Smooth muscle cell of the pulmonary artery (primary cell): Measurements from ENCODE around the gene NR1I3. TPM values are rescaled to one million over a fixed set of nuclear protein-coding genes. Genes with fewer than 3 reads are reported as not detected.

Experiments
- total RNA-seq: library from RNA; depleted of rRNA; stranded (reverse); fragments of >200 nt; gene quantifications from 2 replicates; pipeline ENCODE4 v1.2.3, GENCODE V29; 2014

The NR1I3 gene, protein sequence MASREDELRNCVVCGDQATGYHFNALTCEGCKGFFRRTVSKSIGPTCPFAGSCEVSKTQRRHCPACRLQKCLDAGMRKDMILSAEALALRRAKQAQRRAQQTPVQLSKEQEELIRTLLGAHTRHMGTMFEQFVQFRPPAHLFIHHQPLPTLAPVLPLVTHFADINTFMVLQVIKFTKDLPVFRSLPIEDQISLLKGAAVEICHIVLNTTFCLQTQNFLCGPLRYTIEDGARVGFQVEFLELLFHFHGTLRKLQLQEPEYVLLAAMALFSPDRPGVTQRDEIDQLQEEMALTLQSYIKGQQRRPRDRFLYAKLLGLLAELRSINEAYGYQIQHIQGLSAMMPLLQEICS
- not detected in 2 replicates for total RNA-seq

GRCh38 chr1:161238039-161238473 lies at the start of gene NR1I3:
TSS of gene NR1I3 (minus strand) at chr1:161238203. CDS start at chr1:161236565, 1,638 bp downstream.

GRCh38 chr1:161258439-161259344 lies 20.7 kb upstream of the NR1I3 start, which contains the start of gene PCP4L1:
TSS of gene PCP4L1 (plus strand) at chr1:161258745. CDS start at chr1:161258975, 230 bp downstream.

DNA sequence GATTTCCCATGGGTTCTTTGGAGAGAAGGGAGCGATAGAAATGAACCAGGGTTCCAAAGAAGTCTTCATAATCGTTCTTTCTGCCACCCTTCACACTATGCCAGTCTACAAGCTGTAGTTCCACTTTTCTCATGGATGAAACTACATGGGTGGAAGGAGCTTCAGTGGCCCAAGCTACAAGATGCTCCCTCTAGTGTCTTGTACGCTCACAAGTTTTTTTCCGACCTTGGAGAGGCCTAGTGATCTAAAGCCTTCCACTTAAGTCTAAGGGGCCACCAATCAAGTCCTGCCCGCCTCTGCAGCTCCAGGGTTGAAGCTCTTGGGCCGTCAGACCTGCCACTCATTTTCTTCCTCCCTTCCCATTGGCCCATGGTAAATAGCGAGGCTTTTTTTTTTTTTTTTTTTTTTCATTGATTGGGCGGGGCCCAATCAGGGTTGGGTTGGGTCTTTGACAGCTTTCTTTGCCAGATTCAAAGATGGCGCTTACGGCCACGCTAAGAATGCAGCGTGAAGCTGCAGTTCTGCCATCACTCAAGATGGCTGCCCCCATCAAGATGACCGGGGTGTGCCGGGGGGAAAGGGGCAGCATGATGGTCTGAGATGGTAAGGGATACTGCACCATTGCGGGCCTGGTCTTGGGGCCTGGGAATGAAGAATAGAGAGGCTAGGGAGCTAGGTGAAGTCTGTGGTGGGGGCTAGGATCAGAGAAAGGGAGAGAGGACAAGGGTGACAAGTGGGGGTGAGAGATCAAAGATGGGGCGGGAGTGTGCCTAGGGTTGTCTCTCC lies 12.3 kb downstream of the NR1I3 start, which contains the start of gene TOMM40L:
Gene TOMM40L (plus strand): TSS at position 527 of the 786 bp plus-strand sequence. CDS start 430 bp downstream, outside the sequence.

DNA sequence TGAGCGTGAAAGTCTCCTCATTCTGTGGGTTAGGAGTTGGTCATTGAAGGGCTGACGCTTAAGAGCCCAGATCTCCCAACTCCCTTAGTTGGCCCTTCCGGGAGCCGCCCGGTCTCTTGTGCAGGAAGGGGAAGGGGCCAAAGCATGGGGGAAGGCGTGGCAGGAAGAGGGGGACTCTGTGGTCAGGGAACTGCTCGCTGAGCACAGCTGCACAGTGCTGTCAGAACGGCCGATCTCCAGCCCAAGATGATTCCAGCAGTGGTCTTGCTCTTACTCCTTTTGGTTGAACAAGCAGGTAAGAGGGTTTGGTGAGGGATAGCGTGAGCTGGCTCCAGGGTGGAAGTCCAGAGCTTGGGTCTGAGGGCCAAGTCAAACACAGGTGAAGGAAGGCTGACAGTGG lies 22.9 kb downstream of the NR1I3 start, which contains the start of gene FCER1G:
Gene FCER1G (plus strand): TSS at position 220 of the 400 bp plus-strand sequence. CDS start 27 bp downstream, at position 247.

DNA sequence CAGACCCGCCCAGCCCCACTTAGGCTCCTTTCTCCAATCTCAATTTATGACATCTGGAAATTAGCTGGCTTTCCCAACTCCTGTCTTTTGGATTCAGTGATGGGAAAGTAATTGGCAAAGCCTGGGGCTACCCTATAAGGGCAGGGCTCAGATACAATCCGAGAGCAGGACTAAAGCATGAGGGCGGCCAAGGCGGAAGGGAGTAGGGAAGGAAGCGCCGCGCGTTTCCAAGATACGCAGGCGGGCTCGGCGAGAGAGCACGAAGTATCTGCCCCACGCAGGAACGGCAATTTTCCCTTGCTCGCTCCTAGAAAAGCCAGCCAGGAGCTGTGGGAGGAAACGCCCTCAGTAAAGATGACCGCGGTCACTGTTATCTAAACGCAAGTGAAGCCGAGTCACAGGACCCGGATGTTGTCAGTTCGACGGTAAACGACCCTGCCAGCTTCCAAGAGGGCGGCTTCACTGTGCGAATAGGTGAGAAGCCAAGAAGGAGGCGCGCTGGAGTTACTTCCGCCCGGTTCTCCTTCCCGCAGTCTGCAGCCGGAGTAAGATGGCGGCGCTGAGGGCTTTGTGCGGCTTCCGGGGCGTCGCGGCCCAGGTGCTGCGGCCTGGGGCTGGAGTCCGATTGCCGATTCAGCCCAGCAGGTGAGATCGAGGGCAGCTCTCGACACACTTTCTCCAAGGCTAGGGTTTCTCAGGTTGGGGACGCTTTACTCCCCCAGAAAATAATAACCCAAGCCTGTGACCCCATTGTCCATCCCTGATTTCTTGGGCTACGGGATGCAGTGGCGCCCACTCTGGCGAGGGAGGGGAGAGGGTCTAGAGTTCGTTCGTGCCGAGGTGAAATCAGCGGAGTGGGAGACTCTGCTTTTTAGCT lies 35.9 kb downstream of the NR1I3 start, which contains the start of gene NDUFS2:
Gene NDUFS2 (plus strand): TSS at position 532 of the 877 bp plus-strand sequence. CDS start 19 bp downstream, at position 551.

DNA sequence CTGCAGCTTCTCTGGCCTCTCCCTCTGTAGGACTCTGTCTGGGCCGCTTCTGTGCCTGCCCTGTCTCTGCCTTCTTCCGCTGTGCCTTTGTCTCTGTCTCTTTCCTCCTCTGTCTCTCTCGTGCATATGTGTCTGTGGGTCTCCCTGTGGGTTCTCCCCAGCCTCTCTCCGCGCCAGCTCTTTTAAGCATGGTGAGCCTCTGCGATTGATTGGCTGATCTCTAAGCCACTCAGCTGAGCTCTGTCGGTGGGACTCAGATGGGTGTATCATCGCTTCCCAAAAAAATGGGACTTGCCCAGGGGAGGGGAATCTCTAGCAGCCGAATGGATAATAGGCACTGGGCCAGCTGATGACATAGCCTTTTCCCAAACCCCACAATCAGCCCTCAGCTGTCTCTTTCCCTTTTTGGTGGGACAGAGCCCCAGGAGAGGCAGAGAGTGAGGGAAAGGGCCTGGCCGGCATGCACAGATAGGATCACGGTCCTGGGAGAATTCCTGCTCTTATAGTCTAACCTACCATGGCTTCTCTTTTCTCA lies 39.0 kb downstream of the NR1I3 start, which contains the start of gene ADAMTS4:
Gene ADAMTS4 (minus strand): TSS at position 158 of the 535 bp plus-strand sequence. CDS start 427 bp downstream, outside the sequence.

Other genes starting within 250 kb of the NR1I3 start
- 8.5 and 10.0 TPM in 2 replicates for gene F11R, start 217.1 kb downstream of the NR1I3 start, total RNA-seq
- 7.6 and 10.1 TPM in 2 replicates for gene TSTD1, start 199.2 kb downstream of the NR1I3 start, total RNA-seq
- 46.3 and 47.7 TPM in 2 replicates for gene USF1, start 192.2 kb downstream of the NR1I3 start, total RNA-seq
- gene ARHGAP30, start 168.3 kb downstream of the NR1I3 start, total RNA-seq = not detected in 2 replicates
- 0.07 and 0.13 TPM in 2 replicates for gene NECTIN4, start 148.6 kb downstream of the NR1I3 start, total RNA-seq
- gene KLHDC9, start 139.8 kb downstream of the NR1I3 start, total RNA-seq = 0.98 and 1.2 TPM in 2 replicates
- gene PFDN2, start 120.2 kb downstream of the NR1I3 start, total RNA-seq = 20.5 and 23.6 TPM in 2 replicates
- gene NIT1, start 120.1 kb downstream of the NR1I3 start, total RNA-seq = 25.5 and 26.2 TPM in 2 replicates
- 33.2 and 35.8 TPM in 2 replicates for gene DEDD, start 105.5 kb downstream of the NR1I3 start, total RNA-seq
- gene UFC1, start 84.2 kb downstream of the NR1I3 start, total RNA-seq = 79.2 and 79.4 TPM in 2 replicates
- gene USP21, start 78.7 kb downstream of the NR1I3 start, total RNA-seq = 12.3 and 13.6 TPM in 2 replicates
- 7.4 and 10.0 TPM in 2 replicates for gene PPOX, start 71.8 kb downstream of the NR1I3 start, total RNA-seq
- gene B4GALT3, start 60.7 kb downstream of the NR1I3 start, total RNA-seq = 32.5 and 45.2 TPM in 2 replicates
- 2.1 and 14.7 TPM in 2 replicates for gene ADAMTS4, start 39.1 kb downstream of the NR1I3 start, total RNA-seq
- 154 and 159 TPM in 2 replicates for gene NDUFS2, start 35.8 kb downstream of the NR1I3 start, total RNA-seq
- not detected in 2 replicates for gene FCER1G, start 22.9 kb downstream of the NR1I3 start, total RNA-seq
- gene APOA2, start 14.6 kb downstream of the NR1I3 start, total RNA-seq = not detected in 2 replicates
- gene TOMM40L, start 12.1 kb downstream of the NR1I3 start, total RNA-seq = 9.9 and 10.5 TPM in 2 replicates
- gene PCP4L1, start 20.5 kb upstream of the NR1I3 start, total RNA-seq = 0.26 TPM in 1 of 2 replicates, not detected in the other
- gene MPZ, start 71.8 kb upstream of the NR1I3 start, total RNA-seq = 0.89 and 2.2 TPM in 2 replicates
- gene SDHC, start 76.2 kb upstream of the NR1I3 start, total RNA-seq = 33.0 and 49.3 TPM in 2 replicates
- not detected in 2 replicates for gene CFAP126, start 129.7 kb upstream of the NR1I3 start, total RNA-seq